Trophoblast cell (in vitro differentiated cells and primary cell): Measurements from ENCODE around the gene SLC12A3.

ENCODE experiments used
- DNase-seq, 2 donors: peaks; one replicate each; pipeline ENCODE4 v3.0.0-alpha.2; 2016
- H2AFZ ChIP-seq: 2 replicates; pipeline ENCODE4 v1.6.1; 2013; ENCODE audit warnings: low read length, moderate library complexity, mild to moderate bottlenecking; ENCODE audit not compliant: insufficient read depth, poor library complexity
- H2AK5ac ChIP-seq: 2 replicates; pipeline ENCODE4 v1.6.1; 2013; ENCODE audit warnings: mild to moderate bottlenecking, low read length
- H2BK120ac ChIP-seq: 2 replicates; pipeline ENCODE4 v1.6.1; 2013; ENCODE audit warnings: low read length, mild to moderate bottlenecking, moderate library complexity; ENCODE audit not compliant: insufficient read depth, poor library complexity
- H2BK12ac ChIP-seq: 2 replicates; pipeline ENCODE4 v1.6.1; 2013; ENCODE audit warnings: mild to moderate bottlenecking, low read length, moderate library complexity
- H2BK5ac ChIP-seq: 2 replicates; pipeline ENCODE4 v1.6.1; 2013; ENCODE audit warnings: low read length, low read depth, moderate library complexity, mild to moderate bottlenecking; ENCODE audit not compliant: poor library complexity
- H3K14ac ChIP-seq: 2 replicates; pipeline ENCODE4 v1.6.1; 2013; ENCODE audit warnings: mild to moderate bottlenecking, low read length
- H3K18ac ChIP-seq: 2 replicates; pipeline ENCODE4 v1.6.1; 2013; ENCODE audit warnings: mild to moderate bottlenecking, low read length
- H3K23ac ChIP-seq: 2 replicates; pipeline ENCODE4 v1.6.1; 2013; ENCODE audit warnings: low read length
- H3K27ac ChIP-seq: 2 replicates; pipeline ENCODE4 v1.5.1; 2013; ENCODE audit warnings: low read depth, mild to moderate bottlenecking, inconsistent platforms, low read length, moderate library complexity
- H3K27me3 ChIP-seq: 2 replicates; pipeline ENCODE4 v1.6.1; 2013; ENCODE audit warnings: inconsistent platforms, mild to moderate bottlenecking, low read length, moderate library complexity; ENCODE audit not compliant: insufficient read depth
- H3K36me3 ChIP-seq, 2 experiments: 1 replicate in 1 of 2; 2 replicates in 1 of 2; pipeline ENCODE4 v1.6.1; 2013; ENCODE audit warnings: low read length in 2 of 2, mild to moderate bottlenecking in 2 of 2, moderate library complexity in 1 of 2; ENCODE audit not compliant: insufficient read depth in 2 of 2, control insufficient read depth in 1 of 2
- H3K4ac ChIP-seq: 2 replicates; pipeline ENCODE4 v1.6.1; 2013; ENCODE audit warnings: low read depth, mild to moderate bottlenecking, low read length, moderate library complexity
- H3K4me1 ChIP-seq, 2 experiments: 1 replicate in 1 of 2; 2 replicates in 1 of 2; pipeline ENCODE4 v1.6.1; 2013; ENCODE audit warnings: low read length in 2 of 2, mild to moderate bottlenecking in 2 of 2, moderate library complexity in 1 of 2; ENCODE audit not compliant: insufficient read depth in 2 of 2, control insufficient read depth in 1 of 2
- H3K4me2 ChIP-seq: 2 replicates; pipeline ENCODE4 v1.6.1; 2013; ENCODE audit warnings: inconsistent platforms, mild to moderate bottlenecking, low read length, moderate library complexity
- H3K4me3 ChIP-seq: 2 replicates; pipeline ENCODE4 v1.5.1; 2013; ENCODE audit warnings: mild to moderate bottlenecking, low read depth, low read length, inconsistent platforms
- H3K79me1 ChIP-seq: one replicate; pipeline ENCODE4 v1.6.1; 2013; ENCODE audit warnings: low read length
- H3K79me2 ChIP-seq: 2 replicates; pipeline ENCODE4 v1.6.1; 2013; ENCODE audit warnings: low read length, mild to moderate bottlenecking; ENCODE audit not compliant: control insufficient read depth, insufficient read depth, poor library complexity
- H3K9ac ChIP-seq: 2 replicates; pipeline ENCODE4 v1.6.1; 2013; ENCODE audit warnings: mild to moderate bottlenecking, low read length
- H3K9me3 ChIP-seq: 2 replicates; pipeline ENCODE4 v1.6.1; 2013; ENCODE audit warnings: low read depth, mild to moderate bottlenecking, control low read depth, inconsistent platforms, low read length; ENCODE audit not compliant: insufficient read depth
- H4K12ac ChIP-seq: 2 replicates; pipeline ENCODE4 v1.6.1; 2013; ENCODE audit warnings: low read depth, mild to moderate bottlenecking, low read length, moderate library complexity
- H4K8ac ChIP-seq: 2 replicates; pipeline ENCODE4 v1.6.1; 2013; ENCODE audit warnings: low read depth, mild to moderate bottlenecking, low read length, moderate library complexity
- H4K91ac ChIP-seq: one replicate; pipeline ENCODE4 v1.6.1; 2013; ENCODE audit warnings: low read depth, mild to moderate bottlenecking, low read length, moderate library complexity
- WGBS: extraction: QIAGEN DNeasy Blood & Tissue Kit; methylation state at CpG from one replicate; pipeline ENCODE4 v1.1.7; 2013; ENCODE audit warnings: missing lambda C conversion rate; ENCODE audit not compliant: insufficient read length, insufficient coverage; ENCODE audit errors: extremely low coverage; 5-methylcytosine and 5-hydroxymethylcytosine counted together

The SLC12A3 gene

DNA sequence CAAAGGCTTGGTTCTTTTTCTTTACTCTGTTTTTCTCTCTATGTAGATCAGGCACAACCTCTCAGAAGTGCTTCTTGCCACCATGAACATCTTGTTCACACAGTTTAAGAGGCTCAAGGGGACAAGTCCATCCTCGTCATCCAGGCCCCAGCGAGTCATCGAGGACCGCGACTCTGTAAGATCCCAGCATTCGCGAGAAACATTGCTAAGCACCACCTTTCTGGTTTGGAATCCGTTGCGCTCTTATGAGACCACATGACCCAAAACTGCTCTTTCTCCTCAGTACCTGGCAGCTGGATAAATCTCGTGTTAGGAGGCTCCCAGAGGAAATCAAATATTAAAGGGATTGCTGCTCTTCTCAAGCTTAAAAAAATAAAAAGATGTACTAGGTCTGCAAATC is 23.3 kb upstream of the SLC12A3 start:
- H3K4me3 ChIP-seq: no peak overlapping the region
- WGBS: no CpG with 5 or more reads among the region's 10 CpGs

DNA sequence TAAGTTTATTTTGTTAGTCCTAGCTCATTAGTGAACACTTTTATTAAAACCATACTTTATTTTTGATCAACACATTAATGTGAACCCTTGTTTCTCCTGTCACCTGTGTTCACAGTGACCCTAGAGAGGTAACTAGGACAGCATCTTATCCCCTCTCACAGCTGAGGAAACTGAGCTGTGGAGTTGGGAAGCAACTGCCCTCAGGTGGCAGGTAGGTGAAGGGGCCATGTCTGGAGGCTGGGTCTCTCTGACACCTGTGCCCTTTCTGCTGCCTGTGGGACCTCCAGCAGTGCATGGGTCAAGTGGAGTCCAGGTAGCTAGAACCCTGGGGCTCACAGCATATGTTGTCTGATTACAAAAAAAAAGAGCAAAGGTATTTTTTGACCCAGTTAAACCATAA is 22.9 kb upstream of the SLC12A3 start:
- no peak overlapping the region for H4K8ac ChIP-seq
- no peak overlapping the region for H2BK120ac ChIP-seq
- H3K4me3 ChIP-seq: no peak overlapping the region
- H3K4me2 ChIP-seq: no peak overlapping the region
- H3K79me2 ChIP-seq: no peaks in the 10 kb centered on the region
- no peak overlapping the region for H3K27ac ChIP-seq
- H3K18ac ChIP-seq: no peak overlapping the region
- H3K4me1 ChIP-seq: no peaks in the 10 kb centered on the region
- no peak overlapping the region for H4K91ac ChIP-seq
- no peak overlapping the region for H3K14ac ChIP-seq
- no peaks in the 10 kb centered on the region for H3K79me1 ChIP-seq
- no peak overlapping the region for H3K9ac ChIP-seq
- no peak overlapping the region for H4K12ac ChIP-seq
- H2BK5ac ChIP-seq: no peak overlapping the region
- H3K36me3 ChIP-seq: peaks cover 32 to 38% of the 10 kb centered on the region in 2 experiments
- no peak for DNase-seq
- H3K23ac ChIP-seq: no peak overlapping the region
- H2BK12ac ChIP-seq: no peak overlapping the region
- H2AFZ ChIP-seq: no peak overlapping the region
- H3K4ac ChIP-seq: no peak overlapping the region
- H3K9me3 ChIP-seq: no peaks in the 10 kb centered on the region
- no peaks in the 10 kb centered on the region for H3K27me3 ChIP-seq
- no peak overlapping the region for H2AK5ac ChIP-seq

More for the DNA sequence above, 23.3 kb upstream of the SLC12A3 start:
- Histone ChIP-seq H3K27me3 (no peaks in the 10 kb centered on the region), H2AK5ac (no peak overlapping the region), H3K9me3 (no peaks in the 10 kb centered on the region), H3K79me2 (no peaks in the 10 kb centered on the region), H3K4me1 (no peaks in the 10 kb centered on the region), H3K4me2 (no peak overlapping the region), H3K36me3 (peaks cover 32 to 41% of the 10 kb centered on the region in 2 experiments), H3K18ac (no peak overlapping the region), H3K9ac (no peak overlapping the region), H3K27ac (no peak overlapping the region), H2BK5ac (no peak overlapping the region), H3K79me1 (no peaks in the 10 kb centered on the region), H4K12ac (no peak overlapping the region), H3K14ac (no peak overlapping the region), H4K8ac (no peak overlapping the region), H3K4ac (no peak overlapping the region), H2BK12ac (no peak overlapping the region), H2AFZ (no peak overlapping the region), H4K91ac (no peak overlapping the region), H2BK120ac (no peak overlapping the region), H3K23ac (no peak overlapping the region)
- no peak for DNase-seq

DNA sequence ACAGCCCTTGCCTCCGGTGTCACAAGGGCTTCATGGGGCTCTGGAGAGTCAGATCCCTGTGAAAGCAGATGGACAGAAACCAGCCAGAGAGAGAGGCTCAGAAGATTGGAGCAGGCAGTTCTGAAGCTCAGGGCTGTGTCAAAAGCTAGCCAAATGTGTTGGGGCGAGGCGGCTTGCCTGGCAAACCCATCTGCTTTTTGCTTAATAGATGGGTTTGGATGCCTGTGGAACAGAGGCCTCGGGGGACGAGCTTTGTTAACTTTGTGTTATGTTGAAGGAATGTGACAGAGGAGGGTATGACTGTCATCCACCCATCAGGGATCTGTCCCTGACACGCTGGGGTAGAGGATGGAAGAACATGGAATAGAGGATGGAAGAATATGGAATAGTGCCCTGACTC is 21.0 kb upstream of the SLC12A3 start:
- H2BK5ac ChIP-seq: no peak overlapping the region
- no peaks in the 10 kb centered on the region for H3K27me3 ChIP-seq
- no peak overlapping the region for H3K27ac ChIP-seq
- H3K79me1 ChIP-seq: no peaks in the 10 kb centered on the region
- H3K23ac ChIP-seq: no peak overlapping the region
- no peak overlapping the region for H4K91ac ChIP-seq
- DNase-seq: peak in 1 of 2 donors; percentile 29
- H2AK5ac ChIP-seq: no peak overlapping the region
- no peak overlapping the region for H3K4me3 ChIP-seq
- H4K12ac ChIP-seq: no peak overlapping the region
- no peak overlapping the region for H3K14ac ChIP-seq
- whole genome bisulfite sequencing: no CpG with 5 or more reads among the region's 6 CpGs
- H3K4me2 ChIP-seq: no peak overlapping the region
- peaks cover 24 to 32% of the 10 kb centered on the region in 2 experiments for H3K36me3 ChIP-seq
- H3K9ac ChIP-seq: no peak overlapping the region
- no peak overlapping the region for H2AFZ ChIP-seq
- H2BK12ac ChIP-seq: no peak overlapping the region
- no peak overlapping the region for H3K4ac ChIP-seq
- no peak overlapping the region for H4K8ac ChIP-seq
- H2BK120ac ChIP-seq: no peak overlapping the region
- H3K18ac ChIP-seq: no peak overlapping the region
- no peaks in the 10 kb centered on the region for H3K79me2 ChIP-seq
- H3K9me3 ChIP-seq: no peaks in the 10 kb centered on the region
- no peaks in the 10 kb centered on the region for H3K4me1 ChIP-seq

DNA sequence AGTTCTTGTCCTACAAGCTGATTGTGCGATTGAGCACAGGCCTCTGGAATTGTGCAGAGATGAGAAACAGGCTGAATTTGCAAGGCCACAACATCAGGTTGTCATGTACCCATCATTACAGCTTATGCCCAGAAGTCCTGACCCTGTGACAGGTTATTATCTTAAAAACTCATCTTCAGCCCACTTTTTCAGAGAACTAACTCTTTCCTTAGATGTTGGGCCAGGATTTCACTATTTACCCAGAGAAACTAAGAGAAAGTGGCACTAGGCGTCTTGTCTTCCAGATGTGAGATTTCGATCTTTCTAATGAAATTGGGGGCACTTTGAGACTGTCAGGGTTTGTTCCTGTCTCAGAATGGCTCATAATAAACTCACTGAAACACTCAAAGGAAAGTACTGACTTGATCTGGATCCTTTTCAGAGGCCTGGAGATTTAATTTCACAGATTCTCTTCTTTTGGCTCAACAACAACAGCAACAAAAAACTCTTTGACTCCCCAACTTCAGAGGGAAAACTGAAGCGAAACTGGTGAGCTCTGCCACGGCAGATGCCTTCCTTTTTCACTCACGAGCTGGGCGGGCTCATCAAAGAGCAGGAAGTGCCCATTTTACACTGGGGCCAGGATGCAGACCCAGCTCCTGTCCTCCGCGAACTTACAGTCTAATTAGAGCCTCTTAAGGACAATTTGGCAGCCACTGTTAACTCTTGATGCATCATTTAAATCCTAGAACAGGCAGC is 17.7 kb upstream of the SLC12A3 start:
- WGBS: no CpG with 5 or more reads among the region's 9 CpGs

More for the DNA sequence above, 17.7 kb upstream of the SLC12A3 start:
- Histone ChIP-seq H3K4ac (no peak overlapping the region), H2AK5ac (no peak overlapping the region), H3K36me3 (peaks cover 14 to 21% of the 10 kb centered on the region in 2 experiments), H3K14ac (no peak overlapping the region), H3K4me1 (peaks cover 9 to 11% of the 10 kb centered on the region in 2 experiments), H3K18ac (no peak overlapping the region), H3K79me1 (peaks cover 3% of the 10 kb centered on the region), H3K4me3 (no peak overlapping the region), H2BK5ac (no peak overlapping the region), H3K27ac (no peak overlapping the region), H3K9me3 (no peaks in the 10 kb centered on the region), H3K4me2 (no peak overlapping the region), H3K27me3 (no peaks in the 10 kb centered on the region), H3K9ac (no peak overlapping the region), H2BK12ac (no peak overlapping the region), H2BK120ac (no peak overlapping the region), H4K91ac (no peak overlapping the region), H3K23ac (no peak overlapping the region), H3K79me2 (no peaks in the 10 kb centered on the region), H4K8ac (no peak overlapping the region), H4K12ac (no peak overlapping the region), H2AFZ (no peak overlapping the region)
- no peak for DNase-seq
